Karpas-422 (cell line): ENCODE data around the gene RASL11B. TPM values are rescaled to one million over a fixed set of nuclear protein-coding genes. Genes with fewer than 3 reads are reported as not detected.

ENCODE experiments used
- DNase-seq: peaks from one replicate; pipeline ENCODE4 v3.0.0-alpha.2; 2015
- H2AFZ ChIP-seq: fragments of 200-600 bp; sonication (generic); 2 replicates; pipeline ENCODE4 v1.6.1; 2014; ENCODE audit warnings: antibody characterized with exemption, low read length, mixed read lengths
- H3K27ac ChIP-seq: fragments of 200-600 bp; sonication (generic); 2 replicates; pipeline ENCODE4 v1.5.1; 2014; ENCODE audit warnings: mild to moderate bottlenecking, low read length, moderate library complexity
- H3K27me3 ChIP-seq: fragments of 200-600 bp; sonication (generic); 2 replicates; pipeline ENCODE4 v1.6.1; 2014; ENCODE audit warnings: low read length, mixed read lengths
- H3K36me3 ChIP-seq: fragments of 200-600 bp; sonication (generic); 2 replicates; pipeline ENCODE4 v1.6.1; 2014; ENCODE audit warnings: low read length, mixed read lengths; ENCODE audit not compliant: insufficient read depth
- H3K4me1 ChIP-seq: fragments of 200-600 bp; sonication (generic); 2 replicates; pipeline ENCODE4 v1.6.1; 2014; ENCODE audit warnings: mild to moderate bottlenecking, low read length, mixed read lengths
- H3K4me2 ChIP-seq: fragments of 200-600 bp; sonication (generic); 2 replicates; pipeline ENCODE4 v1.6.1; 2014; ENCODE audit warnings: low read length, low read depth, mild to moderate bottlenecking; ENCODE audit not compliant: poor library complexity, severe bottlenecking
- H3K4me3 ChIP-seq: fragments of 200-600 bp; sonication (generic); 2 replicates; pipeline ENCODE4 v1.5.1; 2014; ENCODE audit warnings: mild to moderate bottlenecking, antibody characterized with exemption, low read length, mixed read lengths
- H3K79me2 ChIP-seq: fragments of 200-600 bp; sonication (generic); 2 replicates; pipeline ENCODE4 v1.6.1; 2014; ENCODE audit warnings: mild to moderate bottlenecking, low read length, mixed read lengths
- H3K9ac ChIP-seq: fragments of 200-600 bp; sonication (generic); 2 replicates; pipeline ENCODE4 v1.6.0; 2014; ENCODE audit warnings: low read length
- H3K9me2 ChIP-seq: fragments of 200-600 bp; sonication (generic), shearing (Covaris generic); replicated peaks from 2 replicates; pipeline ENCODE4 v1.6.0; 2014; ENCODE audit warnings: mild to moderate bottlenecking, low read length, moderate library complexity; ENCODE audit not compliant: insufficient read depth
- H3K9me3 ChIP-seq: fragments of 300-700, 200-600 bp; sonication (generic); 2 replicates; pipeline ENCODE4 v1.6.1; 2014; ENCODE audit warnings: low read length, mixed read lengths
- H4K20me1 ChIP-seq: fragments of 200-600 bp; sonication (generic); 2 replicates; pipeline ENCODE4 v1.6.1; 2014; ENCODE audit warnings: mild to moderate bottlenecking, antibody characterized with exemption, low read length, low read depth; ENCODE audit not compliant: insufficient read depth
- total RNA-seq: library from RNA; depleted of rRNA; stranded (reverse); fragments of >200 nt; shearing (Covaris generic); gene quantifications from 2 replicates; pipeline ENCODE4 v1.2.3, GENCODE V29; 2014; ENCODE audit warnings: low replicate concordance

RASL11B gene
- total RNA-seq, 1 experiment from 2014 or later: not detected

DNA sequence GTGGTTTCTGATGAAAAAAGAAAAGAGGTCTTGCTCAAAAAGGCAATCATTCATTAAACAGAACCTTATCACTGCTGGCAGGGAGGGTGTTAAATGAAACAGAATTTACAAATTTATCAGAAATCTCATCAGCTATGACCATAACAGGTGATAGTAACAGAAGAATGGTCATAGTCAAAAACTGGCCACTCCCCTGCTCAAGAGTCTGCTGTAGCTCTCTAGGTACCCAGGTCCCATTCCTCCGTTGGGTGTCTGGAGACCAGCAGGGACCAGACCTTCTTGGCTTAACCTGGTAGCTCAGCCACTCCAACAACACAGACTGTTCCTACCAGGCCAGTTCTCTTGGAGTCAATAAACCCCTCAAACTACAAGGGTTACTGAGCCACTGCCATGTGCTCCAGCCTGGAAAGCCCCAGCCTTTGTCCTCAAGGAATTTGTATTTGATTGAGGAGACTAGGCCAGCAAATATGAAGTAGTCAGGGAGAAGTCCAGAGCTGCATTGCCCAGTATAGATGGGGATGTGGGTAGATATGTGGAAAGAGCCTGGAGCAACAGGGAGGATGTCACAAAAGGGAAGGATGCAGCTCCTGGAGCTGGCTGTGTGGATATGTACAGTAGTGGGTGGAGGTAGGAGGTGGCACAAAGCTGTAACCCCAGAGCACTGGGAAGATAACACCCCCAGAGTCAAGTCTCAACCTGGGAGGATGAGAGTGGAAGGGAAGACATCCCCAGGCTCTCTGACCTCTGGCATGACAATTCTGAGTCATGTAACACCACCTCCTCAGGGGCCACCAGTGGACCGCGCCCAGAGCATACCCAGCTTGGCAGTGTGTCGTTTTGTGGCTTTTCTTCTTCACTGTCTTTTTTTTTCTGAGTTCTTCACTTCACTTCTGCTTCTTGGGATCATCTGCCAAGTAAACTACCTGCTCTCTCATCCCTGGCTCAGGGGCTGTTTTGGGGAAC is 21.9 kb downstream of the RASL11B start:
- Histone ChIP-seq H3K9me2 (no peaks in the 10 kb centered on the region), H4K20me1 (no peaks in the 10 kb centered on the region), H3K9me3 (no peaks in the 10 kb centered on the region), H3K27me3 (no peaks in the 10 kb centered on the region), H3K4me3 (no peak overlapping the region), H3K4me2 (no peak overlapping the region), H3K27ac (no peak overlapping the region), H3K4me1 (no peaks in the 10 kb centered on the region), H3K9ac (no peak overlapping the region), H3K79me2 (no peaks in the 10 kb centered on the region), H3K36me3 (no peaks in the 10 kb centered on the region), H2AFZ (no peak overlapping the region)
- DNase-seq: no peak

DNA sequence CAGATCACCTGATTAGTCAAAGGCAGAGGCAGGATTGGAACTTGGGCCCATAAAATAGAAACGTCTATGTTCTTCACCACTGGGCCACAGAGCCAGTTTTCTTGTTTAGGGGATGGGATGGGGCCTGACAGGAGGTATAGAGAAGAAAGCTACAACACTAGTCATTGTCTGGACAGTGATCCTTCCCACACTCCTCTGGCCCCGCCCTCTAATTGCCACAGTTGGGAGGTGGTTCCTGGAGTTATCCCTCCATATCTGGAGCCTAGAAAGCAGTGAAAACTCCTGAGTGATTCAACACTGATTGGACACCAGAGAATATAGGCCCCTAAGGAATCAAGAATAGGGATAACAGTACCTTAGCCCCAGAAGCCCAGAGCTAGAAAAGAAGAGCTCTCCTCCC is 22.9 kb downstream of the RASL11B start:
- no peak overlapping the region for H2AFZ ChIP-seq
- H3K9me3 ChIP-seq: no peaks in the 10 kb centered on the region
- H3K9me2 ChIP-seq: no peaks in the 10 kb centered on the region
- H3K79me2 ChIP-seq: no peaks in the 10 kb centered on the region
- H3K27me3 ChIP-seq: no peaks in the 10 kb centered on the region
- H3K4me1 ChIP-seq: no peaks in the 10 kb centered on the region
- H4K20me1 ChIP-seq: no peaks in the 10 kb centered on the region
- H3K4me2 ChIP-seq: no peak overlapping the region
- no peak overlapping the region for H3K27ac ChIP-seq
- H3K9ac ChIP-seq: no peak overlapping the region
- DNase-seq: no peak
- no peaks in the 10 kb centered on the region for H3K36me3 ChIP-seq
- no peak overlapping the region for H3K4me3 ChIP-seq

DNA sequence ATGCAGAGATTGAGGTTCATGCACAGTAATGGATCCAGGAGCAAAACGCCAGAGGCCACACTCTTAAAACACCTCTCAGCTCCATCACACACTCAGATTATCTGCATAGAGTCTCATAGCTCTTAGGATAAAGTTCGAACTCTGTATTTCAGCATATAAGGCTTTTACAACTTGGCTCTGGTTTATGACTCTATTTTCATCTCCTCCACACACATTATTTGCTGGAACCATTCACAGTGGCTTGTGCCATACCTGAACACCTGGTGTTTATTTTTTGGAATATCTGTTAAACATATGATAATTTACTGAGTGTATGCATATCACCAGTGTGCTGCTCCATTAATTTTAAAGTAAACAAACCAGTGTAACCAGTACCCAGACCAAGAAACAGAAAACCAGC is 27.2 kb downstream of the RASL11B start:
- no peaks in the 10 kb centered on the region for H3K79me2 ChIP-seq
- no peak overlapping the region for H2AFZ ChIP-seq
- no peak overlapping the region for H3K4me3 ChIP-seq
- H3K27me3 ChIP-seq: no peaks in the 10 kb centered on the region
- no peaks in the 10 kb centered on the region for H3K9me3 ChIP-seq
- H3K9ac ChIP-seq: no peak overlapping the region
- no peaks in the 10 kb centered on the region for H3K4me1 ChIP-seq
- no peak for DNase-seq
- H3K27ac ChIP-seq: no peak overlapping the region
- H3K4me2 ChIP-seq: no peak overlapping the region
- no peaks in the 10 kb centered on the region for H4K20me1 ChIP-seq
- H3K9me2 ChIP-seq: no peaks in the 10 kb centered on the region
- no peaks in the 10 kb centered on the region for H3K36me3 ChIP-seq

DNA sequence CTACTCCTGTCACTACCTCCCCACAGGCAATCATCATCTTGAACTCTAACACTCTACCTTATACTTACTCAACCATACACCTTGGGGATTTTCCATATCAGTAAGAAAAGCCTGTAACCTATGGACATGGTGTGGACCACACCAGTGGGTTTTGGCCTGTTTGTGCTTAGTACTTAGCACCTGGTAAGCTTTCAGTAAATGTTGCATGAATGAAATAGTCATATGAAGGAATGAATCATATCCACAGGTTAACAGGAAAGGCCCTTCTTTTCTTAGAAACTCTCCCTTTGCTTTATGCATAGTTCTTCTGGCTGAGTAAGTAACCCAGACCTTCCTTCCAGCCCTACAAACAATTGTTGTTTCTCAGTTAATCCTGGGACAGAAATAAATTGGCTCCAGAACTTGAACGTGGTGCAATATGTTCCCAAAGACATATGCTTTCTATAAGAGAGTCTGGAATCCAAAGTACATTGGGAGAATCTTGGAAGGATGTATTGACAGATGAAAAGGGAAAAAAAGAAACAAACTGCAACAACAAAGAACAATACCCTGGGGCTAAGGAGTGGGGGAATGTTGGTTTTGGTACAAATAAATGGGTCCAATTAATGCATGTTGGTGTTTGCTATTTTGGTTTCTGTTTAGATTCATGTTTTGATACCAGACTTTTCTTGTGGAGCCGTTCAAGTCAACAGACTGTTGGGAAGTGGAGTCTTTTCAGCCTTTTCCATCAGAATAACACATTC is 27.8 kb downstream of the RASL11B start:
- H3K4me3 ChIP-seq: no peak overlapping the region
- H3K4me1 ChIP-seq: no peaks in the 10 kb centered on the region
- no peaks in the 10 kb centered on the region for H3K36me3 ChIP-seq
- no peaks in the 10 kb centered on the region for H4K20me1 ChIP-seq
- H2AFZ ChIP-seq: no peak overlapping the region
- H3K9me2 ChIP-seq: no peaks in the 10 kb centered on the region
- H3K9ac ChIP-seq: no peak overlapping the region
- H3K27ac ChIP-seq: no peak overlapping the region
- no peaks in the 10 kb centered on the region for H3K79me2 ChIP-seq
- no peak for DNase-seq
- H3K27me3 ChIP-seq: no peaks in the 10 kb centered on the region
- H3K9me3 ChIP-seq: no peaks in the 10 kb centered on the region
- no peak overlapping the region for H3K4me2 ChIP-seq

GRCh38 chr4:52890521-52890791 is 28.3 kb downstream of the RASL11B start:
- Histone ChIP-seq H3K4me3 (no peak overlapping the region), H3K9ac (no peak overlapping the region), H2AFZ (no peak overlapping the region), H3K4me2 (no peak overlapping the region), H3K9me2 (no peaks in the 10 kb centered on the region), H3K36me3 (no peaks in the 10 kb centered on the region), H3K27ac (no peak overlapping the region), H3K27me3 (no peaks in the 10 kb centered on the region), H3K9me3 (no peaks in the 10 kb centered on the region), H3K79me2 (no peaks in the 10 kb centered on the region), H3K4me1 (no peaks in the 10 kb centered on the region), H4K20me1 (no peaks in the 10 kb centered on the region)
- DNase-seq: no peak

DNA sequence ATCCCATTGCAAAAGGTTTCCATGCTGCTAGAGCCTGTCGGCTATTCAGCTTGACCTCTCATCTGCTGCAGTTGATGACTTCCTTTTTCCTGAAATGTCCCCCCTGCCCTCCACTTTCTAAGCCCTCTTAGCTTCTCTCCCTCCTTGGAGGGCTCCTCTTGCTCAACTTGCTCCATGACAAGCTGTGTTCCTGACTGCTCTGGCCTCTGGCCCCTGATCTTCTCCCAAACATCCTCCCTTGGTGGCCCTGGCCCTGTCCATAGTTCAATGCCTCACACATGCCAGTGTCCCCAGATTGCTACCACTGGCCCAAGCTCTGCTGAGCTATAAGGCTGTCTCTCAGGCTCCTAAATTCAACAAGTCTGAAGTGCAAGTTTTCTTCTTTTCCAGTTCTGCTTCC is 29.6 kb downstream of the RASL11B start:
- no peak overlapping the region for H3K9ac ChIP-seq
- no peak for DNase-seq
- H4K20me1 ChIP-seq: no peaks in the 10 kb centered on the region
- no peak overlapping the region for H3K4me2 ChIP-seq
- H3K9me3 ChIP-seq: no peaks in the 10 kb centered on the region
- no peak overlapping the region for H3K27ac ChIP-seq
- H2AFZ ChIP-seq: no peak overlapping the region
- no peaks in the 10 kb centered on the region for H3K4me1 ChIP-seq
- no peaks in the 10 kb centered on the region for H3K27me3 ChIP-seq
- no peaks in the 10 kb centered on the region for H3K9me2 ChIP-seq
- no peaks in the 10 kb centered on the region for H3K36me3 ChIP-seq
- H3K79me2 ChIP-seq: no peaks in the 10 kb centered on the region
- H3K4me3 ChIP-seq: no peak overlapping the region

GRCh38 chr4:52892880-52893279 is 30.8 kb downstream of the RASL11B start:
- Histone ChIP-seq H4K20me1 (no peaks in the 10 kb centered on the region), H3K79me2 (no peaks in the 10 kb centered on the region), H3K27me3 (no peaks in the 10 kb centered on the region), H3K9me3 (no peaks in the 10 kb centered on the region), H3K36me3 (no peaks in the 10 kb centered on the region), H3K9ac (no peak overlapping the region), H3K4me1 (no peaks in the 10 kb centered on the region), H2AFZ (no peak overlapping the region), H3K27ac (no peak overlapping the region), H3K9me2 (no peaks in the 10 kb centered on the region), H3K4me2 (no peak overlapping the region), H3K4me3 (no peak overlapping the region)
- no peak for DNase-seq

GRCh38 chr4:52894443-52894842 is 32.3 kb downstream of the RASL11B start:
- H4K20me1 ChIP-seq: no peaks in the 10 kb centered on the region
- H3K27ac ChIP-seq: no peak overlapping the region
- DNase-seq: no peak
- H3K4me3 ChIP-seq: no peak overlapping the region
- H3K27me3 ChIP-seq: no peaks in the 10 kb centered on the region
- no peaks in the 10 kb centered on the region for H3K79me2 ChIP-seq
- H2AFZ ChIP-seq: no peak overlapping the region
- no peaks in the 10 kb centered on the region for H3K9me3 ChIP-seq
- no peaks in the 10 kb centered on the region for H3K4me1 ChIP-seq
- no peaks in the 10 kb centered on the region for H3K36me3 ChIP-seq
- no peaks in the 10 kb centered on the region for H3K9me2 ChIP-seq
- no peak overlapping the region for H3K9ac ChIP-seq
- no peak overlapping the region for H3K4me2 ChIP-seq
